B cell (primary cell): ENCODE measurements around the gene PAM16. TPM values are rescaled to one million over a fixed set of nuclear protein-coding genes. Genes with fewer than 3 reads are reported as not detected.
A peak's percentile ranks its signal among the peaks of the same experiment; 100 is the strongest.

ENCODE experiments used
- ATAC-seq: fragments of 200-7000 bp; cut with Tn5 transposase; one replicate; pipeline ENCODE4 v1.10.0; 2021; ENCODE audit warnings: low read depth, mild to moderate bottlenecking, moderate number of reproducible peaks, moderate library complexity
- CTCF ChIA-PET: fragments of 350-600 bp; sonication (Branson Sonifier 250); formaldehyde crosslinking; loops from one replicate; lab custom pipeline; 2021; ENCODE audit warnings: antibody characterized with exemption, inconsistent platforms; lab: Charles Lee
- POLR2A ChIA-PET: fragments of 350-600 bp; sonication (Branson Sonifier 250); formaldehyde crosslinking; loops from one replicate; lab custom pipeline; 2021; ENCODE audit warnings: antibody characterized with exemption; lab: Charles Lee
- DNase-seq: peaks from one replicate; pipeline ENCODE4 v3.0.0; 2013
- H2AFZ ChIP-seq: 2 replicates; pipeline ENCODE4 v1.6.1; 2012; ENCODE audit warnings: mild to moderate bottlenecking, low read depth, low read length; ENCODE audit not compliant: insufficient read depth, poor library complexity, severe bottlenecking
- H3K27ac ChIP-seq, 2 donors: 1 replicate in 1 of 2; 2 replicates in 1 of 2; pipeline ENCODE4 v1.5.1; 2012 to 2013; ENCODE audit warnings: low read length in 2 of 2, mild to moderate bottlenecking in 2 of 2, moderate library complexity in 1 of 2
- H3K27me3 ChIP-seq, 4 experiments: fragments of 200-600 bp in 1 of 4; sonication (generic) in 1 of 4; replicated peaks in 1 of 4; 1 replicate in 2 of 4; 2 replicates in 2 of 4; pipeline versions ENCODE4 v1.6.1 to v1.7.0; 2013 to 2016; ENCODE audit warnings: low read length in 3 of 4, mild to moderate bottlenecking in 2 of 4, mixed read lengths in 1 of 4, moderate library complexity in 1 of 4; ENCODE audit not compliant: insufficient read depth in 4 of 4, control insufficient read depth in 3 of 4; ENCODE audit errors: control extremely low read depth in 1 of 4
- H3K36me3 ChIP-seq, 2 experiments: replicated peaks in 1 of 2; 1 replicate in 1 of 2; 2 replicates in 1 of 2; pipeline versions ENCODE4 v1.6.1 to v1.7.1; 2013; ENCODE audit warnings: low read length in 1 of 2; ENCODE audit not compliant: insufficient read depth in 2 of 2, control insufficient read depth in 1 of 2; ENCODE audit errors: control extremely low read depth in 1 of 2, extremely low read depth in 1 of 2
- H3K4me1 ChIP-seq, 2 donors: fragments of 200-600 bp in 1 of 2; sonication (generic) in 1 of 2; 1 replicate in 1 of 2; 2 replicates in 1 of 2; pipeline versions ENCODE4 v1.5.1 to v1.6.1; 2013 to 2017; ENCODE audit warnings: low read length in 2 of 2; ENCODE audit not compliant: control insufficient read depth in 2 of 2, insufficient read depth in 2 of 2
- H3K4me2 ChIP-seq: replicated peaks from 2 replicates; pipeline ENCODE3; 2012; ENCODE audit warnings: mild to moderate bottlenecking, low read depth, low read length; ENCODE audit not compliant: poor library complexity, severe bottlenecking
- H3K4me3 ChIP-seq, 5 experiments: fragments of 200-600 bp in 1 of 5; sonication (generic) in 1 of 5; 1 replicate in 3 of 5; 2 replicates in 2 of 5; pipeline versions ENCODE4 v1.5.1 to v1.7.0; 2011 to 2016; ENCODE audit warnings: low read length in 4 of 5, mild to moderate bottlenecking in 4 of 5, low read depth in 2 of 5, control low read depth in 1 of 5, moderate library complexity in 1 of 5; ENCODE audit not compliant: insufficient read depth in 1 of 5; ENCODE audit errors: control extremely low read depth in 1 of 5, extremely low read depth in 1 of 5
- H3K79me2 ChIP-seq: fragments of 200-600 bp; sonication (generic); one replicate; pipeline ENCODE4 v1.6.0; 2016; ENCODE audit warnings: low read length; ENCODE audit not compliant: control insufficient read depth, insufficient read depth
- H3K9ac ChIP-seq: fragments of 200-600 bp; sonication (generic); 2 replicates; pipeline ENCODE4 v1.6.1; 2017; ENCODE audit warnings: mild to moderate bottlenecking, low read length, moderate library complexity
- H3K9me3 ChIP-seq, 3 donors: one replicate each; pipeline versions ENCODE4 v1.6.1 to v1.7.1; 2013; ENCODE audit warnings: low read length in 2 of 3; ENCODE audit not compliant: control insufficient read depth in 2 of 3, insufficient read depth in 1 of 3; ENCODE audit errors: control extremely low read depth in 1 of 3
- H4K20me1 ChIP-seq: 2 replicates; pipeline ENCODE4 v1.6.0; 2012; ENCODE audit warnings: mild to moderate bottlenecking, low read length; ENCODE audit not compliant: insufficient read depth, control insufficient read depth, poor library complexity, severe bottlenecking
- H3K27ac Mint-ChIP-seq: one replicate; pipeline ENCODE4 v1.8.0; 2021; ENCODE audit warnings: mixed read lengths
- H3K27me3 Mint-ChIP-seq: one replicate; pipeline ENCODE4 v1.8.0; 2021; ENCODE audit warnings: mixed read lengths
- H3K4me1 Mint-ChIP-seq: one replicate; pipeline ENCODE4 v1.8.0; 2021; ENCODE audit warnings: mixed read lengths
- H3K4me3 Mint-ChIP-seq: one replicate; pipeline ENCODE4 v1.8.0; 2021; ENCODE audit warnings: mixed read lengths
- H3K9me3 Mint-ChIP-seq: one replicate; pipeline ENCODE4 v1.8.0; 2022; ENCODE audit warnings: mixed read lengths; ENCODE audit not compliant: insufficient read depth
- CTCF ChIP-seq: fragments of 200-600 bp; IDR thresholded peaks from one replicate; pipeline ENCODE4 v1.8.0; 2022; ENCODE audit warnings: antibody characterized with exemption, mild to moderate bottlenecking
- EZH2 ChIP-seq: IDR thresholded peaks from 2 replicates; pipeline ENCODE4 v1.6.1; 2012; ENCODE audit warnings: borderline replicate concordance, low read depth, mild to moderate bottlenecking, moderate library complexity, low read length; ENCODE audit not compliant: insufficient read depth, poor library complexity, severe bottlenecking
- WGBS: methylation state at CpG from one replicate; pipeline ENCODE4 v1.1.5; 2013; ENCODE audit warnings: missing lambda C conversion rate; ENCODE audit not compliant: insufficient coverage; 5-methylcytosine and 5-hydroxymethylcytosine counted together
- intact Hi-C: fragments of 100-400 bp; cut with micrococcal nuclease; formaldehyde crosslinking; loops from one replicate; pipeline ENCODE4 v1.10.0; 2022
- polyA plus RNA-seq: library from polyadenylated mRNA; depleted of rRNA; stranded (reverse); fragments of >200 nt; gene quantifications from 2 replicates; pipeline ENCODE4 v1.2.3, GENCODE V29; 2012
- total RNA-seq, 2 donors: library from RNA; stranded (reverse); fragments of 120-200 nt in 1 of 2; gene quantifications; 1 replicate in 1 of 2; 2 replicates in 1 of 2; pipeline versions ENCODE4 v1.2.3 to v1.2.4, GENCODE V29; 2013 to 2022

PAM16 gene
- total and polyA plus RNA-seq, 2 donors (not counting 1 experiment from before 2014, with no cell fraction given): 57.3 to 64.1 TPM

- TF ChIP-seq EZH2 (no peak), CTCF (no peak)
- no peaks in the 10 kb centered on the region for H3K27me3 Mint-ChIP-seq
- peak overlapping the region; percentile 37 to 44 for H3K27ac ChIP-seq
- no peaks in the 10 kb centered on the region for H3K27me3 ChIP-seq
- CTCF ChIA-PET: interaction anchor here (0.8 to 3.9 kb wide), 6 partner anchors 9 to 48 kb away, joined by 3 to 38 read pairs (median 6); partner anchors contain the start of gene GLIS2
- POLR2A ChIA-PET: interaction anchor here (0.7 to 2.5 kb wide), 7 partner anchors 35 to 1612 kb away, joined by 3 to 11 read pairs (median 4); partner anchors contain the start of genes CDIP1, CORO7 and SRRM2
- H3K9me3 ChIP-seq: peaks cover 0 to 1% (median 0%) of the 10 kb centered on the region in 3 donors
- intact Hi-C loops: loop anchor here (1.0 to 2.0 kb wide), 4 partner anchors 14 to 141 kb away; partner anchors contain the start of genes DNAJA3 and PAM16
- H3K4me2 ChIP-seq: peak overlapping the region; percentile 55
- WGBS: 69% methylated on average over 37 of the region's 37 CpGs
- H3K36me3 ChIP-seq: peaks cover 4 to 67% of the 10 kb centered on the region in 2 experiments
- H3K4me3 Mint-ChIP-seq: peak overlapping the region; percentile 65
- DNase-seq (peak; percentile 75), ATAC-seq (peak; percentile 63)
- H2AFZ ChIP-seq: no peak overlapping the region
- peaks cover 71% of the 10 kb centered on the region for H4K20me1 ChIP-seq
- H3K79me2 ChIP-seq: peaks cover 4% of the 10 kb centered on the region
- H3K4me1 Mint-ChIP-seq: peaks cover 25% of the 10 kb centered on the region
- H3K27ac Mint-ChIP-seq: peak overlapping the region; percentile 78
- H3K4me1 ChIP-seq: peaks cover 6 to 42% of the 10 kb centered on the region in 2 donors
- H3K9ac ChIP-seq: no peak overlapping the region
- H3K4me3 ChIP-seq: no peak overlapping the region
- no peaks in the 10 kb centered on the region for H3K9me3 Mint-ChIP-seq
Measured at GRCh38 chr16:4364196-4365013, 13.3 kb upstream of the PAM16 start.
